GM12891 (cell line): Measurements from ENCODE around the gene ABI2.

Experiments
- POLR2A ChIP-seq: IDR thresholded peaks from 2 replicates; pipeline ENCODE4 v1.6.1; 2011; ENCODE audit warnings: low read depth, low read length, control low read depth
- SPI1 ChIP-seq: IDR thresholded peaks from 2 replicates; pipeline ENCODE4 v1.6.1; 2011; ENCODE audit warnings: low read depth, low read length, control low read depth
- TAF1 ChIP-seq: IDR thresholded peaks from 2 replicates; pipeline ENCODE4 v1.6.1; 2011; ENCODE audit warnings: low read depth, low read length, control low read depth

DNA sequence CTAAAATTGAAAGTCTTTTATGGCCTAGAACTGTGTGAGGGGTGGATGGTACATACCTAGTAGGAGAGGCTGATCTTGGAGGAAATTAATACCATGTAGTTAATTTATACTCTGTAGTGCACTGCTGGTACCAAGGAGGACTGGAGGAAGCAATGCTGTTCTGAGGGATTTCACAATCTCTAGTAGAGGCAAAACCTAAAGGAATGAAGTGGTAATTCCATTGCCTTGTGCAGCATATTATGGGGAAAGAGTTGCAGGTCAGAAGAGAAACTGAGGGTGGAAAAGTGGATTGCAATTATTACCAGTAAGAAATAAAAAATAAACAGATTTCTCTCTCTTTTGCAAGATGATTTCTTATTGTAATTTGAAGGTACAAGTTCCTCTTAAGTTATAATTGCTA is 2.2 kb downstream of the ABI2 start:
- TF ChIP-seq POLR2A: no peak
- TF ChIP-seq TAF1: no peak
- no peak for TF ChIP-seq SPI1
